GM19395 (cell line): Measurements from ENCODE around the gene LMO1.

Experiments
- ATAC-seq: cut with Tn5 transposase; IDR thresholded peaks from one replicate; pipeline ENCODE4 v1.9.1; 2021; ENCODE audit warnings: mild to moderate bottlenecking, moderate library complexity; ENCODE audit not compliant: unreplicated experiment

Gene LMO1

DNA sequence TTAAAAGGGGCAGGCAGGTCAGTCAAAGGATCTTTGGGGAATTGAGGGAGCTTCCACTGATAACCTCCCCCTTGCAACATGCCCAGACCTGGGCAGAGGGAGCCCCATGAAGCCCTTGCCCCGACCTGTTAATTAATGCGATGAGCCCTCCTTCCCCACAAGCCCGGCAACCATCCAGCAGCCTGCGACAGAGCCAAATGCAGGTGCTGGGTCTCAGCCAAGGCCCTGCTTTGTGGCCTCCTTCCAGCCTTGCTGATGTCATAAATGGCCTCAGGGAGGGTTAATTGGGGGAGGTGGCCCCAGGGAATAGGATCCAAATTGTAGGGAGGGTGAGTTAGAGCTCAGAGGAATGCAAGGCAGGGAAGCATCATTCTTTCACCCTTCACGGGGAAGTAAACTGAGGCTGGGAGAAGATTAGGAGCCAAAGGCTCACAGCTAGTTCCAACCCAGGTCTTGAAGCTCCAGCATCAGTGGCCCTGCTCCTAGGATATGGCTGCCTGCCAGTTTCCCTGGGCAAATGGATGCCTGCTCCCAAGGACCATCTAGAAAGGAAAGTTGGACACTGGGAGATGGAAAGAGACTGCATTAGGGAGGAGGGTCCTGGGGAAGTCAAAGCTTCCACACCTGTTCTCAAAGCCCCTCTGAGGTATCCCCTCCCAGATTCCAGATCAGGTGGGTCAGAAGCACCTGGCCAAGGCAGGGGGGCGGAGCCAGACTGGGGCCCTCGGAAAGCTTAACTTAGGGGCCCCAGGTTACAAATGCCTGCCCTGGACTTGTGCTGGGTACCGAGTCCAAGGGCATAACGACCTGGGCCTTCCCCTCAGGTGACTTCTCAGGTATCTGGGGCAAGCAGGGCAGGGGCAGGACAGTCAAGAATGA is 34.1 kb downstream of the LMO1 start:
- ATAC-seq, result no peak

DNA sequence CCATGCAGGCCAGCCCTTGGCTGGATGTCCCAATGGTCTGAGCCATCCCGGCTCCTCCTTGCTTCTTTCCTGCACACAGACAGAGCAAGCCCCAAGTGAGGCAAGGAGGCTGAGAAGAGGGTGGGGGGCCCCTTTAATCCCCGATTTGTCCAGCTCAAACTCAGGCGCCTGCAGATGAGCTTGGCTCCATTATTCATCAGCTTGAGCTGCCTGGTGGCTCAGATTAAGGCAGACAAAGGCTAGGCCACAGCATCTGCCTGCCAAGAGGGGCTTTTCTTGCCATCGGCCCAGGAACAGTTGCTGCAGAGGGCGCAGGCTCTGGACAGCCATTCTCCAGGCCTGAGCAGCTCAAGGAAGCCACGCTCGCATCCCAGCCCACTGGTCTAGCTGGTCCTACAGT is 35.4 kb downstream of the LMO1 start:
- ATAC-seq, result no peak

DNA sequence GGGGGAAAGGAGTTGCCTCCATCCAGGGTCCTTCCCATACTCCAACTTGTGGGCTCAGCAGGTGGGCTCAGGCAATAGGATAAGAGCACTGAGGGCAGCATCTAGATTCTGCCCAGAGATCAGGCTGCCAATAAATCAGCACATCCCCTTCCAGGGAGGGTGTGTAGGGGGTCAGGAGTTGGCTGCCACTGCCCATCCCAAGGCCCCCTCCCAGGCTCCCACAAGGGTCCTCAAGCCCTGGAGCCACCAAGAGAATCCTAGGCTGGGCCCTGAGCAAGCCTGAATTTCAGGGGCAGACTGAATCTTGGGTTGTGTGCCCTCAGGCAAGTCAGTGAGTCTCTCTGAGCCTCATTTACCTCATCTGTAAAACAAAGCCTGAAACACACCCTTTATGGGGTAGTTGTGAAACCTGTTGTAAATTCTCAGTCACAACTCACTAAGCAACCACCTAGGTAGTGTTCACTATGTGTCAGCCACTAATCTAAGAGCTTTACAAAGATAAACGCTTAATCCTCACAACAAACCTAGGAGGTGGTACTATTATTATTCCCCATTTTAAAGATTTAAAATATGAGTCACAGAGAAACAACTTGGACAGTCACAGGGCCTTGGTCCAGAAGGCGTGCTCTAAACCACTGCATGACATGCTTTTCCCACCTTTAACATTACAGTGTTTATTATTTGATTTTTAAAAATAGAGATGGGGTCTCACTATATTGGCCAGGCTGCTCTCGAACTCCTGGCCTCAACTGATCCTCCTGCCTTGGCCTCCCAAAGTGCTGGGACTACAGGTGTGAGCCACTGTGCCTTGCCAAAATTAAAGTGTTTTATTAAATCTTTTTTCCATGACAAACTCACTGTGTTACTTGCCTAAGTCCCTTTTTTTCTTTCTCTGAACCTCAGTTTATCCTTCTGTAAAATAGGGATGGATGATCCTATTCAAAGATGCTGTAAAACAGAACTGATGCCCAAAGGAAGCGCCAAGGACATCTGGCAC is 36.2 kb downstream of the LMO1 start:
- no peak for ATAC-seq

- no peak for ATAC-seq
Measured at GRCh38 chr11:8225589-8226036, 38.1 kb downstream of the LMO1 start.

GRCh38 chr11:8224711-8225110 is 39.0 kb downstream of the LMO1 start:
- ATAC-seq, result no peak

- ATAC-seq, result no peak
Measured at GRCh38 chr11:8224161-8224591, 39.5 kb downstream of the LMO1 start.

GRCh38 chr11:8223513-8223900 is 40.2 kb downstream of the LMO1 start:
- no peak for ATAC-seq

DNA sequence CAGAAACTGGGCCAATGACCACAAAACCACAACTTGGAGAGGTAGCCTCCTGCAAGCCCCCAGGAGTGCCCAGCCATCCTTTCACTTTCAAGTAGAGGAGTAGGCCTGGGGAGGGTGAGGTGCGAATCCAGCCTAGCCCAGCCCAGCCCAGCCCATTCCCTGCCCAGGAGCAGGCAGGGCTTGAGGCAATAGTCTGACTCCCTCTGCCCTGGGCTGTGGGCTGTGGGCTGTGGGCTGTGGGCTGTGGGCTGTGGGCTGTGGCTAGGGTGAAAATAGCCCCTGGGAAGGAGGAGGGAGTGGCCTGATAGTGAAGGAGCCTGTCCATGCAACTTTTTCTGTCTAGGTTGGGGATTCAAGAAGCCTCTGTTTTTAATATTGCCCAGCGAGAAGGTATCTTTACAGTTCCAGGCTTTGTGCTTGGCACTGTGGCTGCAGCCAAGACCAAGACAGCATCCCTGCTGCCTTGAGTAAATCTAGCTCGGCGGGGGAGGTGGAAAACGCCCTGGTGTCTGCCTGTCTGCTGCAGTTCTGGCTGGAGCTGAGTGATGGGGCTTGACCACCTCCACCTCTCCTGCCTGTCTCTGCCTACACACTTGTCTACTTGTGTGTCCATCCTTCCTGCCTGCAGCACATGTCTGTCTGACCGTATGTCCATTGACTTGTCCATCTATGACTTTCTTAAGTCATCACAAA is 40.7 kb downstream of the LMO1 start:
- ATAC-seq, result no peak

GRCh38 chr11:8221917-8222495 is 41.7 kb downstream of the LMO1 start:
- no peak for ATAC-seq

DNA sequence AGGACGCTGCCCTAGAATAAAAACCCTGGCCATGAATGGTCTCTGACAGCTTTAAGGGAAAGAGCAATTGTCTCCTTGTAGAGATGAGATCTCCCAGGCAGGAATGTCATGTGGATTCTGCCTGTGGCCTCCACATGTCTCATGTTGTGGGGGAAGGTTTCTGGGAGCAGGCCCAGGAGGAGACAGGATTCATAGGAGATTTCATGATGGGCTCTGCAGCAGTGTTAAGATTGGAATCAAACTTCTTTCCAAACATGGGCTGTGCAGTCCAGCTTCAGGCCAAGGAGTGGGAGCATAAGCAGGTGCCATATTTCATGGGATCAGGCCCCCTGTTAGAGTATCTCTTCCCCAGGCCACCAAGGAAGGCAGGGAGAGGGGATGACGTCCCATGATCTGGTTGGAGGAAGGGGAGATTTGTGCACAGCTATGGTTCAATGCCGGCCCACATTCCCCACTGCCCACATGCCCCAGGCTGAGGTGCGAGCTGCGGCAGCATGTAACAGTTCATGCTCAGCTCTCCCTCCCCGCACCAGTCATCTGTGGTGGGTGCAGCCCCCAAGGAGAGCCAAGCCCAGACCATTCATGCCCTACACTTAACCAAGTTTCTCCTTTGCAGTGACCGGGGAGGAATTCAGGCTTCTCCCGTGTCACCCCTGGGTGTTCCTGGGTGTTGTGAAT is 42.5 kb downstream of the LMO1 start:
- no peak for ATAC-seq

DNA sequence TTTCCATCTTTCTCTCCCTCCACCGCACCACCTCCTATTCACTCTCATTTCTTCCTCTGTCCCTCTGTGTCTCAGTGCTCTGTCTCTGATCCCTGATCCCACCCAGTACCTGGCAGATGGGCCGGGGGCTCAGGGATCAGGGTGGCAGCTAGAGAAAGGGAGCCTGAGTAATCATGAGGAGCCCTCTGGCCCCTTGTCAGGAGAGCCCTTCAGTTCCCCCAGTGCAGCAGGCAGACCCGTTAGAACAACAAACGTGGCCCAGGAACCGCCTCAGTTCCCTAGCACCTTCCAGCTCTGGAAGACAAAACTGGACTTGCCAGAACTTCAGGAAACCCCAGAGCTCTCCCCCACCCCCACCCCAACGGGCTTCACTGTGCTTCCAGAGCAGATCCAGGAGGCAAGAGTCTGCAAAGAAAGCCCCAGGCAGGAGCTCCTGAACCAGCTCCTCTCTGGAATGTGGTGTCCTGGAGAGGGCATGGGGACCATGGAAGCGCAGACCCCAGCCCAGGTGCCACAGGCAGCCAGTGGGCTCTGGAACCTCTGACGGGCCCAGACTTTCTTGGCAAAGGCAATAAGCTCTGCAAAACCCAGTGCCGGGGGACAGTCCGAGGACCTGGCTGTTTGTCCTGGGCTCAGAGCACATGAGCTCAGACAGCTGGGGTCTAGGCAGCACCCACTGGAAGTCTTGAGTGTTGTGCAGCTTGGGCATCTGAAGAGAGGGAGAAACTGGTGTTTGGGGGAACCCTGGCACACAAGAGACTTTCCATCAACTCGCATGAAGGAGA is 43.2 kb downstream of the LMO1 start:
- no peak for ATAC-seq

GRCh38 chr11:8219257-8220021 is 44.2 kb downstream of the LMO1 start:
- ATAC-seq, result no peak

DNA sequence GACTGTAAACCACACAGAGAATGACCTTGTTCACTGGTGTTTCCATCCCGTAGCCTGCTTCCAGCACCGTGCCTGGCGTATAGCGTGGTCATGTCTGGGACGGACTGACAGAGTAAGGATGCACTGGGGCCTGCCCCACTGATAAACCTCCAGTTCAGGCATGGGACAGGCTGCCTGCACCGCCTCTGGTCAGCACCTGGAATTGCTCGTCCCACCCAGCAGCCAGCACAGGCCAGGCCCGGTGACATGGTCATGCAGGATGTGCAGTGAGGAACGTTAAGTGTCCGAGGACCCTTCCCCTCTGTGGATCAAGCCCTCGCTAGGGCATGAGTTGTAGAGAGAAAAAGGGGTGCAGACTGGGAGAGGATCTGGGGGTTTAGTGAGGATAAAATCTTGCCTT is 44.8 kb downstream of the LMO1 start:
- ATAC-seq, result no peak

- no peak for ATAC-seq
Measured at GRCh38 chr11:8218409-8218808, 45.3 kb downstream of the LMO1 start.

DNA sequence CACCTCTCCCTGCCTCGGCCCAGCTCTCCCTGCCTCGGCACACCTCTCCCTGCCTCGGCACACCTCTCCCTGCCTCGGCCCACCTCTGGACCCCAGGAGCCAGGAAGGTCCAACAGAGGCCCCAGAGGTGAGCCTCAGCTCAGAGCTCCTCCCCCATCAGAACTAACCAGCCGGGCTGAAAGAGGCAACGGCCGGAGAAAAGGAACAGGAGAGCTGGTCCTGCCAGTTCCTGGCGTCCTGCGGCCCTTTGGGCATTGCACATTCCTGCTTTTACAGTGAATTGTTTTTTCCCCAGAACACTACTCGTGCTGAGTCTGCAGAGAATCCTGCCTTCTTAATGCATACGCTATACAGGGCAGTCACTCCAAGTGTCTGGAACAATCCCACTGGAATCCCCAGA is 45.8 kb downstream of the LMO1 start:
- no peak for ATAC-seq

DNA sequence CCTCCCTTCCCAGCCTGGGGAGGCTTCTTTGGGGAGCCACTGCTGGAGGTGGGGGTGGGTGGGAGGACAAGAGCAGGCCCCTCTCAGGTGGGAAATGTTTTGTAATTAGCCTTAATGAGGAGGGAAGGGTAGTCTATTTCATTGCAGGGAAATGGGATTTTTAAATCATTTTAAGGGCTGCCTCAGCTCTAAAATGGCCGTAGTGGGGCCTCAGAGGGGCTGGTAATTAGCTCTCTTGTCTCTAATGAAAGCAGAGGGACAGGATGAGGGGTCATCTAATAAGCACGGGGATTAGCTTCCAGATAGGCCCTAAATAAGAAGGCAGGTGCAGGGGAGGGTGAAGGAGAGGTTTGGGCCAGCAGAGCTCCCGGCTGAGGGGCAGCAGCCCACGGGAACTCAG is 46.5 kb downstream of the LMO1 start:
- ATAC-seq, result no peak

DNA sequence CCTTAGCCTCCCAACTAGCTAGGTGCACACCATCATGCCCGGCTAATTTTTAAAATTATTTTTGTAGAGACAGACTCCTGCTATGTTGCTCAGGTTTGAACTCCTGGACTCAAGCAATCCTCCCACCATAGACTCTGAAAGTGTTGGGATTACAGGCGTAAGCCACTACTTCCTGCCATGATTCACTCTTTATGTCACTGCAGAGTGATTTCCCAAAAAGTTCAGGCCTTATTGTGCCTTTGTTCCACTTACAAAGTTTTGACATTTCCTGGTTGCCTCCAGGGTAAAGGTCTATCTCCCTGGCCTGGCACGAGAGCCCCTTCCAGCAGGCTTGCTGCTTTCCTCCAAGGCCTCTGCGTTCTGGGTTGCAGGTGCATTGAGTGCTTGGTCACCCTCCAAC is 50.3 kb downstream of the LMO1 start:
- ATAC-seq, result no peak

DNA sequence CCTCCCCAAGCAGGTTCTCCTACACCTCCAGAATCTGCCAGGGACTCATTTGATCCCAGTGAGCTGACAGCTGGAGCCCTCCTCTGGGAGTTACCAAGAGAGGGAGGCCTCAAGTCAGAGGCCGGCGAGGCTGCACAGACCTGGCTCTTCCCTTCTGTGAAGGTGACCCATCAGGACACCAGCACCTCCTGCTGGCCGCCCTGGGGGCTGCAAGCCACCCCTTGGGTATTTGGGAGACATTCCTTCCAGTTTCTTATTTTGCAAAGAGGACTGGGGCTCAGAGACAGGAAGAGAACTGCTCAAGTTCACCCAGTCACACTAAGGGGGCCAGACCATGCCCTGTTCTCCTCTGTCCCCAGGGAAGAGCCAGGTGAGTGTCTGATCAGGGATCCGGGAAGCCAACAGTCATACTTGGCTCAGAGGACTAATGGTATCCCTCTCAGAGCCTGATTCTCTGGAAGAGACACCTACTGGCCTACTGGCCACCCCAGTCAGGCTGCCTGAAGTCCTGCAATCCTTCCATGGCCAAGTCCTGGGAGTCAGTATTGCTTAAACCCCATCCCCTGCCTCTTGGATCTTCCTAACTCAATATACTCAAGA is 54.4 kb downstream of the LMO1 start:
- no peak for ATAC-seq
